GM21786 (cell line): ENCODE measurements around the gene PTTG1IP.

ENCODE experiments used
- ATAC-seq: cut with Tn5 transposase; IDR thresholded peaks from one replicate; pipeline ENCODE4 v1.9.1; 2021; ENCODE audit not compliant: unreplicated experiment

The PTTG1IP gene

DNA sequence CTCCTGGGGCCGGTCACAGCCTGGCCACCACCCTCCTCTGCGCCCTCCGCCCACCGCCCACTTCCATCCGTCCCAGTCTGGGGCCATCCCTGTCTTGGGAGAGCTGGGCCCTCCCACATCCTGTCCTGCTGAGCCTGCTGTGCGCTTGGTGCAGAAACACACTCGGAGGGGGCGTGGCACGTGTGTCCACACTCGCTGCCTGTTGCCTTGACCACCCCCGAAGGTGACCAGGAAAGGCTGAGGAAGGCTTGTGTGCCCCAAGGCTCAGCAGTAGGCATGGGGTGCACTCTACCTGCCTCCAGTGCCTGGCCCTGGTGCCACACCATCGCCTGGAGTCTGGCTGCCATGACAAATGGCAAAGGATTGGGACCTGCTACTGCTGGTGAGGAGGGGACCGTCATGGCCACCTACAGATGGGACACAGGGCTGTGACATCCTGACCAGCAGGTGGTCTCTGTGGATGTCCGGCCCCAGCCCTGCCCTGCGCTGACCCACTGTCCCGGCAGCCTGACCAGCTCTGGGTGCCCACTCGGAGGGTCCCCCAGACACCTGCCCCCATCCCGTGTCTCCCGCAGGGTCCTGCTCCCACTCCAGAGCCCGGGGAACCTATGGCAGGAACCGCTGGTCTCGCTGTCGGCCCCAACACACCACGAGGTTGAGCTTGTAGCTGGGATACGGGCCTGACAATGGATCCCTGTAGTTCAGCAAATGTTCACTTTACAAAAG is 23.2 kb upstream of the PTTG1IP start:
- ATAC-seq = no peak

DNA sequence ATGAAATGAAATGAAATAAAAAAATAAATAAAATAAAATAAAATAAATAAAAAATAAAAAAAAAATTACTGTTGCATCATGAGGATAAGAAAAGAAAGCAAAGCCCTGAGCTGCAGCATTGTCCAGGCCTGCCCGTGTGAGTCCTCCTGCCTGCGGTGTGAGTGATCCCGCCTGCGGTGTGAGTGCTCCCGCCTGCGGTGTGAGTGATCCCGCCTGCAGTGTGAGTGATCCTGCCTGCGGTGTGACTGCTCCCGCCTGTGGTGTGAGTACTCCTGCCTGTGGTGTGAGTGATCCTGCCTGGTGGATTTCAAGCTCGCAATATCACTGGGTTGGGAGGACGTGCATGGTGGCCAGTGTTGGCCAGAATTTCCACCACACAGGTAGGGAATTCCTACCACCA is 22.4 kb upstream of the PTTG1IP start:
- no peak for ATAC-seq

DNA sequence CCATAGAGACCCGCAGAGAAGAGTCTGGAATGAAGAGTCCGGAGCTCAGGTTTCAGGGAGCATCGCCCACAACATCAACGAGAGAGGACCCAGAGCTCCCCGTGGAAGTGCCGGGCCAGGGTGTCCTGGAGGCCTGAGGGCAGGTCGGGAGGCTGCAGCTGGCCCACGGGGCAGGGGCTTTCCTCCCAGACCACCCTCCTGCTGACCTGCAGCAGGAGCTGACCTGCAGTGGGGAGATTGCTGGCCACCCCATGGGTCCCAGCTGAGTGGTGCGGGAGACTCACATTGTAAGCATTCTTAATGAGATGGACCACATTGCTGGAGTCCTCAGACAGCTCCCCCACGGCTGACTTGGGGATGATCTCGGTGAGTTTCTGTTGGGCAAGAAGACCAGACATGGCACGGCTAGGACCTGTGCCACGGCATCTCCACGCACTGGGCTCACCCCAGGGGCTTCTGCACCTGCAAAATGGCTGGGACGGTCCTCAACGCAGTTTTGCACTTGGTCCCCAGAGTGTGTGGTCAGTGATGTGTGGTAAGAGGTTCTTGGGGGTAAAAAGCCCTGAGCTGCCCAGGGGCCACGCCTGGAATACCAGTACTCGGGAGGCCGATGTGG is 21.3 kb upstream of the PTTG1IP start:
- ATAC-seq = no peak

DNA sequence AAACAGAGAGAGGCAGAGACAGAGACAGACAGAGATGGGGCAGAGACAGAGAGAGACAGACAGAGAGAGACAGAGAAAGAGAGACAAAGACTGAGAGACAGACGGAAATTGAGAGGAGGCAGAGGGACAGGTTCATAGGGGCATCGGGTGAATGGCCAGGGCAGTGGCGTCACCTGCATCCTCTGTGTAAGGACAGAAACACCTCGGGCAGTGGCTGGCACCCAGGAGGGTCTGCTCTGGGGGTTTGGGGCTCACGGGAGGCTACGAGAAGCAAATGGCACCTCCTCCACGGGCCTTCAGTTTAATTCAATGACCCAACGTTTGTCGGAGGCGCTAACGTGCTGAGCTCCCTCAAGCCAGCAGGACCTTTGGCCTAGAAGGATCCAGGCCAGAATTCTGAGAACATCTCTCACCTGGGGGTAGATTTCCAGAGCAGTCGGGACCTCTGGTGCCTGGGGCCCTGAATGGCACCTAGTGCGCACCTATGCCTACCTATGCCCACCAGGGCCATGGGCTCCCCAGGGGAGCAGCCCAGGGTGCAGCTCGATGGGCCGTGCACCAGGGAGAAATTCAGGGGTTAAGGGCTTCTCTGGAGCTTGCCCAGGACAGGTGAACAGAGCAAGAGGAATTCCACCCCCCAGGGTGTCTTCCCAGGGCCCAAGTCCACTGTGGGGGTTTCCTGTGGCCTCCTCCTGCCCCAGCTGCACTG is 20.6 kb upstream of the PTTG1IP start:
- ATAC-seq = no peak

- no peak for ATAC-seq
Measured at GRCh38 chr21:44893278-44893556, 19.7 kb upstream of the PTTG1IP start.

- ATAC-seq = no peak
Measured at GRCh38 chr21:44892536-44893277, 19.2 kb upstream of the PTTG1IP start.

- no peak for ATAC-seq
Measured at GRCh38 chr21:44892095-44892494, 18.6 kb upstream of the PTTG1IP start.

GRCh38 chr21:44891631-44892031 is 18.1 kb upstream of the PTTG1IP start:
- ATAC-seq = no peak

GRCh38 chr21:44890961-44891541 is 17.6 kb upstream of the PTTG1IP start:
- no peak for ATAC-seq

DNA sequence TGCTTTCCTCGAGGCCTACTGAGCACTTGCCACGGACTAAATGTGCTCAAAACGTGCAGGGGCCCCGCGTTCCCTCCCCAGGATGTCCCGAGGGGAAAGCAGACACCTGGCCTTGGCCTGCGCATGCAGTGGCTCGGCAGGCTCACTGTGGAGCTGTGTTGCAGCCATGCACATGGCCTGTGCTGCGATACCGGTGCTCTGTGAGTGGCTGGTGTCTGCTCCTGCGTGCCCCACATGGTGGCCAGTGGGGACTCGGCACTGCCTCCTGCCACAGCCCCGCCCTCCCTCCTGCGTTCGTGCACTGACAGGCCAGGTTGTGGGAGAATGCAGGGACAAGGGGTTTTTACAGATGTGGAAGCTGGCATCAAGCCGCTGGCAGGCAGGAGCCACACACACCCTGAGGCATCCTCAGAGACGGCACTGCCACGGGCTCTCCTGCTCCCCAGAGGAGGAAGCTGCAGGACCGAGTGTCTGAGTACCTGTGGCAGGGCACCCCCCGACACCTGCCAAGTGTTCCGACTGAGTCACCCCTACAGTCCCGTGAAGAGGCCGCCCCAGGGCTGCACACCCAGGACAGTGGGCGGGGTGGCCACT is 16.9 kb upstream of the PTTG1IP start:
- no peak for ATAC-seq

DNA sequence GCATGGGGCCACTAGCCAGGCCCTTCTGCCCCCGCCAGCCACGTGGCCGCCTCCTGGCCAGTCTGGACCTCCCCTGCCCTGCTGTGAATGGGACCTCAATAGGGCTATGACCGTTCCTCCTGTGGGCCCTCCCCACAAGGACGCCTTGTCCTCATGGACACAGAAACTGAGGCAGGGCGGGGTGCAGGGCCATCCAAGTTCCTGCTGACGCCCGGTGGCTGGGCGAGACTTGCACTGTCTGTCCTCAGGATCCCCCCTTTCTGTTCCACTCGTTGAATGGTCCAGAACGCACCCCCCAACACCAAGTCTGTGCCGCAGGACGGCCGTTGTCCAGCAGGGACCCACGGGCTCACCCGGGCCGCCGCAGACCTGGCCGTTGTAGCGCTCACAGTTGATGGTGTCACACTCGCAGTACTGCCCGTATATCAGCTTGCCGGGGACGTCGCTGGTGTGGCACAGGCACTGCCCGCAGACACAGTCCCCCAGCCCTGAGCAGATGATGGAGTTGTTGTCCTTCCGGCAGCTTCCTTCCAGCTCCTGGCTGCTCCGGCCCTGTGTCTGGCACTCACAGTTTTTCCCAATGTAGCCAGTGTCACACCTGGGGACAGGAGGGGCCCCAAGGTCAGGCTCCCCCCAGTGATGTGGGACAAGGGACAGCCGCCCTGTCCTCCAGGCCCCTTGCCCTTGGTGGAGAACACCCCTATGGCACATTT is 16.3 kb upstream of the PTTG1IP start:
- no peak for ATAC-seq

GRCh38 chr21:44888581-44889550 is 15.4 kb upstream of the PTTG1IP start:
- ATAC-seq = no peak

GRCh38 chr21:44887807-44888580 is 14.5 kb upstream of the PTTG1IP start:
- ATAC-seq = no peak

DNA sequence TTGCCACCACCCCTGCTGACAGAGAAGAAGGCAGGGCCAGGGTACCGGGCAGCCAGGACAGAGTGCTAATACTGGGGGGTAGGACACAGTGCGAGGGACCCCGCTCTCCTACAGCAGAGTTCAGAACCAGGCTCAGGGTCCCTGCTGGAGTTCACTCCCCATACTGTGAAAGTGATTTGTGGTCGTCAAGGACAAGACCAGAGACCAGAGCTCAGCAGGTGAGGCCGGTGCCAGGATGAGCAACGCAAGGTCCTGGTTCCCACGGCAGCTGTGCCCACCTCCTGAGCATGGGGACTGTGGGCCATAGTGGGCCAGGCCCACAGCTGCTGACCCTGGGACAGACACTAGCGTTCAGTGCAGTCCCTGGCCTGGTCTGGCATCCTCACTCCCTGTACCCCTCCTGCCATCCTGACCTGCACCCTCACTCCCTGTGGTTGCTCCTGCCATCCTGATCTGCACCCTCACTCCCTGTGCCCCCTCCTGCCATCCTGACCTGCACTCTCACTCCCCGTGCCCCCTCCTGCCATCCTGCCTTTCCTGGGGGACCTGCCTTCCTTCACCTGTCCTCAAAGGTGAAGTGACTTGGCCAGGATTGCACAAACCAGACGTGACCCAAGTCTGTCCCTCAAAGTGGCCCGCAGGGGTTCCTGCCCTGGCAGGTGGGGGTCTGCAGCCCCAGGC is 13.8 kb upstream of the PTTG1IP start:
- no peak for ATAC-seq

- ATAC-seq = no peak
Measured at GRCh38 chr21:44886113-44887075, 12.9 kb upstream of the PTTG1IP start.

DNA sequence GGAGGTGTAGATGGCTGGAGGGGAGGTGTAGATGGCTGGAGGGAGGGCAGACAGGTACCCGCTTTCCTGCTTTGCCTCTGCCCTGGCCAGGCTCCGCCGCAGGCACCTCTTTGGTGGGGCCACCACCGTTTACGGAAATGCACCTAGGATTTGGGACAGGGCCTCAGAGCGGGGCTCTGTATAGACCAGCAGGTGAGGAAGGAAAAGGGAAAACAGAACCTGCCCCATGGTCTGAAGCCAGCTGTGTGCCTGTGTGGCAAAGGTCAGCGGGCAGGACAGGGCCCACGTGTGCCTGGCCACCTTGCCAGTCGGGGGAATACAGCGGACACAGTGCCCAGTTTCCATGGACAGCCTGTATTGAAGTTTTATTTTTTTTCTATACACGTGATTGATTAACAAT is 12.1 kb upstream of the PTTG1IP start:
- no peak for ATAC-seq

DNA sequence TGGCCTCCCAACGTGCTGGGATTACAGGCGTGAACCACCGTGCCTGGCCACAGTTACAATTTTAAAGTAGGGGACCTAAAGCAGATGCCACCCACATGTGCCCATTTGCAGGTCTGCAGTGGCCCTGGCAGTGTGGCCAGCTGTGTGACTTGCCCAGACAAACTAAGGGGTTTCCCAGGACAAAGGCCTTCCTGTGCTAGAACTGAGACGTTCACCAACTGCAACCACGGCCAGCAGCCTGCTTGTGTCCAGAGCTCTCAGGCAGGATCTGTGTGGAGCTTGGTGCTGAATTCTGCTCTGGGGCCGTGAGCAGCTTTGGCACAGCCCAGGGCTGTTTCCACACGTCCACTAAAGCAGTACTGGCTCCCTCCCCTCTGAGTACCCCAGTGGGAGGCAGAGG is 10.6 kb upstream of the PTTG1IP start:
- ATAC-seq = no peak
